ENCODE measurements around the gene DNTTIP2.
"Not testable (repeated sequence)": the region's sequence is repeated elsewhere in the genome, so short reads cannot be mapped to it uniquely, and the experiment has no call there.

The DNTTIP2 gene

GRCh38 chr1:93850687-93851326 is 28.2 kb downstream of the DNTTIP2 start:
- TF ChIP-seq CTCF (conservative IDR thresholded peaks at IDR 0.05; ENCODE audit: low read depth) = peak; percentile 52
- POLR2A ChIA-PET (ENCODE audit: low non-redundant PET); H3K27ac ChIP-seq; DNase-seq (ENCODE audit: low spot score): not testable (repeated sequence)
- CTCF ChIA-PET = interaction anchor here (0.7 to 0.9 kb wide), 3 partner anchors 398 to 638 kb away, joined by 3 to 7 read pairs (median 4); no protein-coding TSS in a partner anchor

GRCh38 chr1:93848350-93848883 is 30.6 kb downstream of the DNTTIP2 start:
- POLR2A ChIA-PET (ENCODE audit: low non-redundant PET) = no interaction called here
- no peak for TF ChIP-seq CTCF (conservative IDR thresholded peaks at IDR 0.05; ENCODE audit: low read depth)
- CTCF ChIA-PET = interaction anchor here (0.7 to 1.4 kb wide), 3 partner anchors 219 to 1007 kb away, joined by 3 read pairs; no protein-coding TSS in a partner anchor
- H3K27ac ChIP-seq = peak overlapping the region; percentile 96
- no peak for DNase-seq (ENCODE audit: low spot score)

DNA sequence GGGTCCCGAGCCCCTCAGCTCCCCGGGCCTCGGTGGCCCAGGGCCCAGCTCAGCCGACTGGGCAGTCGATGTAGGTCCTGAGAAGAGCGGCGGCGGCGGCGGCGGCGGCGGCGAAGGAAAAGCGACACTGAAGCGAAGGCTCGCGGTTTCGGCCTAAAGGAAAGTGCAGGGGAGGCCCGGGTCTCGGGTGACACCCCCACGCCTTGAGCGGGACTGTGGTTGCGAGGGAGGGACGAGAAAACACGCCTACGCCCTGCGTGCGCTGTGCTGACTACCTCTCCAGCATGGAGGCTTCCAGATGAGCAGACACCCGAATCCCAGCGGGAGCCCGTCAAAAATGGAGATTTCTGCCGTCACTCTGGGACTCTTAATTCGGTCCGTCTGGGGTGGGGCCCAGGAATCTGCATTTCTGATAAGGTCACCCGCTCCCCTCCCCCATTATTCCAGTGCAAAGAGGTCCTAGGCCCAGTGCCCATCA is 31.2 kb downstream of the DNTTIP2 start:
- DNase-seq (ENCODE audit: low spot score) = peak; percentile 51
- POLR2A ChIA-PET (ENCODE audit: low non-redundant PET) = interaction anchor here (0.5 kb wide), 1 partner anchor 207 kb away, joined by 3 read pairs; no protein-coding TSS in a partner anchor
- no peak for TF ChIP-seq CTCF (conservative IDR thresholded peaks at IDR 0.05; ENCODE audit: low read depth)
- CTCF ChIA-PET = interaction anchor here (0.6 to 1.4 kb wide), 4 partner anchors 31 to 1006 kb away, joined by 3 to 8 read pairs (median 3); no protein-coding TSS in a partner anchor
- peak overlapping the region; percentile 96 for H3K27ac ChIP-seq

GRCh38 chr1:93846992-93847810 is 31.8 kb downstream of the DNTTIP2 start:
- POLR2A ChIA-PET (ENCODE audit: low non-redundant PET) = interaction anchor here (0.5 kb wide), 1 partner anchor 207 kb away, joined by 3 read pairs; no protein-coding TSS in a partner anchor
- CTCF ChIA-PET = interaction anchor here (0.6 to 1.7 kb wide), 3 partner anchors 31 to 400 kb away, joined by 3 to 8 read pairs (median 5); no protein-coding TSS in a partner anchor
- DNase-seq (ENCODE audit: low spot score) = peak; percentile 83
- TF ChIP-seq CTCF (conservative IDR thresholded peaks at IDR 0.05; ENCODE audit: low read depth) = no peak
- peak overlapping the region; percentile 96 for H3K27ac ChIP-seq

GRCh38 chr1:93846206-93846991 is 32.6 kb downstream of the DNTTIP2 start:
- POLR2A ChIA-PET (ENCODE audit: low non-redundant PET) = interaction anchor here (0.6 to 1.1 kb wide), 4 partner anchors 140 to 400 kb away, joined by 3 to 8 read pairs (median 3); no protein-coding TSS in a partner anchor
- DNase-seq (ENCODE audit: low spot score) = peak; percentile 77
- CTCF ChIA-PET = interaction anchor here (0.6 to 1.7 kb wide), 6 partner anchors 28 to 399 kb away, joined by 3 to 8 read pairs (median 4); no protein-coding TSS in a partner anchor

More at GRCh38 chr1:93846206-93846991, 32.6 kb downstream of the DNTTIP2 start:
- TF ChIP-seq CTCF (conservative IDR thresholded peaks at IDR 0.05; ENCODE audit: low read depth) = peak; percentile 46
- H3K27ac ChIP-seq = peak overlapping the region; percentile 96
